Thyroid gland (tissue), 4 donors: Measurements from ENCODE around the gene KRTAP1-3. TPM values are rescaled to one million over a fixed set of nuclear protein-coding genes. Genes with fewer than 3 reads are reported as not detected.
"Not testable (repeated sequence)": the region's sequence is repeated elsewhere in the genome, so short reads cannot be mapped to it uniquely, and the experiment has no call there.

Source experiments
- DNase-seq, 2 donors: peaks; one replicate each; pipeline ENCODE4 v3.0.0-alpha.2; 2019
- H3K27ac ChIP-seq, 3 donors: fragments of 200-600 bp; sonication (generic); 1 replicate in 2 of 3; 2 replicates in 1 of 3; pipeline ENCODE4 v1.5.1; 2016 to 2019; ENCODE audit warnings: mild to moderate bottlenecking in 1 of 3, moderate library complexity in 1 of 3
- H3K27me3 ChIP-seq: fragments of 200-600 bp; sonication (generic); one replicate; pipeline ENCODE4 v1.5.1; 2019
- H3K36me3 ChIP-seq, 2 donors: fragments of 200-600 bp; sonication (generic); one replicate each; pipeline ENCODE4 v1.5.1; 2016 to 2019
- H3K4me1 ChIP-seq, 2 donors: fragments of 200-600 bp; sonication (generic); one replicate each; pipeline ENCODE4 v1.5.1; 2017 to 2019
- H3K4me3 ChIP-seq, 3 donors: fragments of 200-600 bp; sonication (generic); replicated peaks in 1 of 3; 1 replicate in 2 of 3; 2 replicates in 1 of 3; pipeline ENCODE4 v1.5.1; 2016; ENCODE audit warnings: mild to moderate bottlenecking in 1 of 3
- H3K9me3 ChIP-seq: fragments of 200-600 bp; sonication (generic); one replicate; pipeline ENCODE4 v1.5.1; 2017
- CTCF ChIP-seq, 6 experiments: fragments of 200-600 bp in 3 of 6; fragments of 450-650 bp in 3 of 6; sonication (generic) in 3 of 6; IDR thresholded peaks; one replicate each; pipeline ENCODE4 v1.5.1; 2016 to 2019; ENCODE audit warnings: antibody characterized with exemption in 6 of 6, mild to moderate bottlenecking in 2 of 6, inconsistent platforms in 1 of 6, moderate library complexity in 1 of 6
- POLR2A ChIP-seq, 2 donors: fragments of 450-650 bp; IDR thresholded peaks; one replicate each; pipeline ENCODE4 v1.6.1; 2017; ENCODE audit warnings: antibody characterized with exemption in 2 of 2, mild to moderate bottlenecking in 2 of 2, moderate library complexity in 1 of 2
- WGBS, 2 donors: methylation state at CpG; one replicate each; pipeline ENCODE4 v1.1.5; 2017; 5-methylcytosine and 5-hydroxymethylcytosine counted together
- intact Hi-C: fragments of 100-400 bp; cut with DNase I; formaldehyde crosslinking; loops from one replicate; pipeline ENCODE4 v1.15.1; 2023
- total RNA-seq, 4 donors: library from RNA; depleted of rRNA; stranded (reverse); fragments of >200 nt; gene quantifications; one replicate each; pipeline ENCODE4 v1.2.3, GENCODE V29; 2016

KRTAP1-3 gene
- total RNA-seq, 4 donors from 2014 or later, result not detected

- Histone ChIP-seq H3K36me3 (no peaks in the 10 kb centered on the region), H3K4me3 (no peak overlapping the region), H3K27me3 (no peaks in the 10 kb centered on the region), H3K27ac (no peak overlapping the region), H3K4me1 (no peaks in the 10 kb centered on the region), H3K9me3 (no peaks in the 10 kb centered on the region)
- 86% methylated on average over 1 of the region's 1 CpG for WGBS, 2 donors
- DNase-seq, result no peak
- TF ChIP-seq POLR2A (IDR thresholded peaks at IDR 0.05) (no peak), CTCF (IDR thresholded peaks at IDR 0.05) (no peak)
- intact Hi-C loops, result no loop called here
Measured at GRCh38 chr17:41064301-41064700, 29.6 kb upstream of the KRTAP1-3 start.

- intact Hi-C loops, result no loop called here
- Histone ChIP-seq H3K27ac (no peak overlapping the region), H3K4me1 (no peaks in the 10 kb centered on the region), H3K9me3 (no peaks in the 10 kb centered on the region), H3K27me3 (no peaks in the 10 kb centered on the region), H3K36me3 (no peaks in the 10 kb centered on the region), H3K4me3 (no peak overlapping the region)
- DNase-seq, result no peak
- TF ChIP-seq CTCF (IDR thresholded peaks at IDR 0.05), result no peak
- no peak for TF ChIP-seq POLR2A (IDR thresholded peaks at IDR 0.05)
- 69 to 79% methylated on average over 4 of the region's 4 CpGs for WGBS, 2 donors
Measured at GRCh38 chr17:41063449-41063848, 28.8 kb upstream of the KRTAP1-3 start.

- 66 to 67% methylated on average over 1 of the region's 1 CpG for whole genome bisulfite sequencing, 2 donors
Measured at GRCh38 chr17:41061964-41062363, 27.3 kb upstream of the KRTAP1-3 start.

GRCh38 chr17:41060052-41060604, 25.5 kb upstream of the KRTAP1-3 start, which contains the start of gene KRTAP2-3:
KRTAP2-3 (minus strand) TSS chr17:41060114; CDS start chr17:41060050, 64 bp downstream.
- H3K27me3 ChIP-seq, result no peaks in the 10 kb centered on the region
- WGBS, 2 donors, result 71 to 78% methylated on average over 6 of the region's 6 CpGs
- intact Hi-C loops, result no loop called here
- H3K4me1 ChIP-seq, result no peaks in the 10 kb centered on the region
- TF ChIP-seq CTCF (IDR thresholded peaks at IDR 0.05) (no peak), POLR2A (IDR thresholded peaks at IDR 0.05) (no peak)
- no peak within 1 kb of the TSS for H3K4me3 ChIP-seq
- no peaks in the 10 kb centered on the region for H3K9me3 ChIP-seq
- no peaks in the 10 kb centered on the region for H3K36me3 ChIP-seq
- DNase-seq, result no peak
- no peak within 1 kb of the TSS for H3K27ac ChIP-seq

More at GRCh38 chr17:41061964-41062363, 27.3 kb upstream of the KRTAP1-3 start:
- Histone ChIP-seq H3K36me3 (no peaks in the 10 kb centered on the region), H3K4me3 (no peak overlapping the region), H3K27me3 (no peaks in the 10 kb centered on the region), H3K27ac (no peak overlapping the region), H3K4me1 (no peaks in the 10 kb centered on the region), H3K9me3 (no peaks in the 10 kb centered on the region)
- no peak for TF ChIP-seq POLR2A (IDR thresholded peaks at IDR 0.05)
- no peak for TF ChIP-seq CTCF (IDR thresholded peaks at IDR 0.05)
- no peak for DNase-seq
- intact Hi-C loops, result no loop called here

GRCh38 chr17:41059276-41060051, 24.8 kb upstream of the KRTAP1-3 start:
- H3K27ac ChIP-seq, H3K36me3 ChIP-seq, intact Hi-C loops, H3K4me3 ChIP-seq, H3K9me3 ChIP-seq, H3K27me3 ChIP-seq, DNase-seq, H3K4me1 ChIP-seq: not testable (repeated sequence)
- 22 to 26% methylated on average over 6 to 10 of the region's 31 CpGs for WGBS, 2 donors
